GM21619 (cell line): ENCODE data around the gene MB.
"Not testable (repeated sequence)": the region's sequence is repeated elsewhere in the genome, so short reads cannot be mapped to it uniquely, and the experiment has no call there.

Experiments used
- ATAC-seq: cut with Tn5 transposase; IDR thresholded peaks from one replicate; pipeline ENCODE4 v1.9.1; 2021; ENCODE audit not compliant: unreplicated experiment

The MB gene

GRCh38 chr22:35638001-35638400 is 20.9 kb upstream of the MB start:
- no peak for ATAC-seq

DNA sequence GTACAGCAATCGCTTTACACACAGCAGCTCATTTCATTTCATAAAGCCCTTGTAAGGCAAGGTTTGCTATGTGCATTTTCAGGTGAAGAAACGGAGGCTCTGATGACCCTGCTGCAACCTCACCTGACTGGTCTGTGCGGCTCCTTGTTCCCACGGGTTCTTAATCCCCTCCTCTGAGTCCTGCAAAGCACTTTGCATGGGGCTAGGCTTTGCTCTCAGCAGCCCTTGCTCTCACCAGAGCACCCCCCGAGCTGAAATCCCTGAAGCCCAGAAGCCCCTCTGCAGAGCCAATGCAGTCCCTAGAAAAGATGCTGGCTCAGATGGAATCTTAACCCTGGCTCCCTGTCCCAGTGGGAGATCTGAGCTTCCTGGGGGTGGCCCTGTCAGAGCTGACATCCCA is 20.1 kb upstream of the MB start:
- ATAC-seq, result no peak

DNA sequence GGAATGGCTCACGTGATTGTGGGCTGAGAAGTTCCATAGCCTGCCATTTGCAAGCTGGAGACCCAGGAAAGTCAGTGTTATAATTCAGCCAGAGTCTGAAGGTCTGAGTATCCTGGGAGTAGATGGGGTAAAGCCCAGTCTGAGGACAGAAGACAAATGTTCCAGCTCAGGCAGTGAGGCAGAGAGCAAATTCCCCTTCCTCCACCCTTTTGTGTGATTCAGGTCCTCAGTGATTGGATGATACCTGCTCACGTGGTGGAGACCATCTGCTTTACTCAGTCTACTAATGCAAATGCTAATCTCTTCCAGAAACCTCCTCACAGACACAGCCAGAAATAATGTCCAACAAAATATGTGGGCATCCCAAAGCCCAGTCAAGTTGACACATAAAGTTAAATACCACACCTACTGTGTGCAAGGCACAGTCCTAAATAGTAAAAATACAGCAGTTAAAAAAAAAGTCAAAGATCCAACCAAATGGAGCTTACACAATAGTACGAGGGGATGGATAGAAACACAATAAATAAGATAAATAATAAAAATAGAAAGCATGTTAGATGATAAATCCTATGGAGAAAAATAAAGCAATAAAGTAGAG is 17.9 kb upstream of the MB start:
- ATAC-seq, result no peak

DNA sequence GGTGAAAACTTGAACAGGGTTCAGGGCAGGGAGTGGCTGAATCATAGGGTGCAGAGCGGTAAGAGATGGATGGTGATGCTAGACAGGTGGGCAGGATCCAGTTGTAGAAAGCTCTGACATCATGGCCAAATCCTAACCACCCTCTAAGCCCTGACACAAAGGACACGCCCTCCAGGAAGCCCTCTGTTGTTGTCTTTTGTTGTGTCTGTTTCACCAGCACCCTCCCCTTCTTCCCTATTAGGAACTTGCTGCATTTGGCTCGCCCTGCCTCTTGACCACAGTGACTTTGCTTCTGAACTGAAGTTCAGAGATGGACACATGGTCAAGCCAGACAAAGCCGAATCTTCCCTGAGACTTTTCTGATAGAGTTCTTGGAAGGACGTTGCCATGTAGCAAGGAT is 16.9 kb upstream of the MB start:
- ATAC-seq, result no peak

- no peak for ATAC-seq
Observed at GRCh38 chr22:35633520-35633919, 16.4 kb upstream of the MB start.

DNA sequence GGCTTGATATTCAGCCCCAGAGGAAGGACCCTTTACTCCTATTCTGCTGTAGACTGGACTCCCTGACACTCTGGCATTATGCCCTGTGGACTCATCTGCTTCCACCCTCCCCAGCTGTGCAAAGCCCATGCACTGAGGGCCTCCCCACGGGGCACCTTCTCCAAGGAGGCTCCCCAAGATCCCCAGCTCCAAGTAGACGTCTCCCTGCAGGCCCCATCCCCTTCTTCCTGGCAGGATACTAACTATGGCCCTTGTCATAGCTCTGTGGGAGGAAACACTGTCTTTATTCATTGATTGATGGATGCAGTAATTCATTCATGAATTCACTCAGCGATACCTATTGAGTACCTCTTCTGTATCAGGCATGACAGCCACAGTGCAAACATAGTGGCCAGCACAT is 15.8 kb upstream of the MB start:
- no peak for ATAC-seq

GRCh38 chr22:35631597-35631996 is 14.5 kb upstream of the MB start:
- no peak for ATAC-seq

GRCh38 chr22:35630891-35631290 is 13.8 kb upstream of the MB start:
- ATAC-seq, result no peak

- ATAC-seq, result no peak
Observed at GRCh38 chr22:35630387-35630793, 13.3 kb upstream of the MB start.

DNA sequence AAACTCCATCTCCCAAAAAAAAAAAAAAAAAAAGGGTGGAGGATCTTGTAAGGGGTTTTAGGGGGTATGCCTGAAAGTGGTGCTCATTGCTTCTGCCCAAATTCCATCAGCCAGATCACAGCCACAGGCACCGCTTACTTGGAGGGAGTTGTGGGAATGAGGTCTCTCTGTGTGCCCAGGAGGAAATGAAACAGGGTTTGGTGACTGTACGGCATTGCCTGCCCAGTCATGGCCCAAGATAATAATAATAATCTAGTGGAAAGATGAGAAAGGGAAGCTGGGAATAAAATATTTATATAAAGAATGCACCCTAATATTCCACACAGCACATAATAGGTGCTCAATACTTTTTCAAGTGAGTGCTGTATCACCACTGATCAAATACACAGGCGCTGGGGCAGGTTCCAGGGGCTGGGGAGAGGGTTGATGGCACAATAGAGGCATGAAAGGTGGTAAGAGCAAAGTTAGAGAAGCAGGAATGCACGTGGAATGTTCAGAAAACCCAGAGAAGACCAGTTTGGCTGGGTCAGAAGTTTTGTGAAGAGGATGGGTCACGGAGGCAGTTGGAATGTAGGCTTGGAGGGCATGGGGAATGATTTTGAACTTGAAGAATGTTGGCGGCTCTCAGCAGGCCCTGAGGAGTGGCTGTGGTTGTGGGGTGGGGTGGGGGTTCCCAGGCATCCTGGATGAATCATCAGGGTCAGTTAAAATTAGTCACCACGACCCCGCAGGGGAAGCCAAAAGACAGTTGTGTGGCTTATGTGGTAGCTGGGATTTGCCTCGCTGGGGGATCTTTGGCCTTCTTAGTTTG is 12.5 kb upstream of the MB start:
- no peak for ATAC-seq

DNA sequence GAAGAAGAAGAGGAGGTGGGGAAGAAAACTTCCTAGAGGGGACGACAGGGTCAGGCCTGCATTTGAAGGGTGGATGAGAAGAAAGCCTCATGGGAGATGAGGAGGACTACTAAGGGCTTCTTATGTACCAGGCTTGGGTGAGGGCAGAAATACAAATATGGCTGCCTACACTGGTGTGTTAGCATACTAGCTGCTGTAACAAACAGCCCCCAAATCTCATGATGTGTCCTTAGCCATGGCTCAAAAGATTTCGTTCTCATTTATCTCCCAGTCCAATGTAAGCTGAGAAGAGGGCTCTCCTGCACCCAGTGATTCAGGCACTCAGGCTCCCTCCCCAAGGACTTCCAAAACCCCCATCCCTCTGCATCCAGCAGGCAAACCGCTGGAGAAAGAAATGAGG is 11.6 kb upstream of the MB start:
- ATAC-seq, result no peak

- ATAC-seq, result no peak
Observed at GRCh38 chr22:35627267-35628041, 10.3 kb upstream of the MB start.

DNA sequence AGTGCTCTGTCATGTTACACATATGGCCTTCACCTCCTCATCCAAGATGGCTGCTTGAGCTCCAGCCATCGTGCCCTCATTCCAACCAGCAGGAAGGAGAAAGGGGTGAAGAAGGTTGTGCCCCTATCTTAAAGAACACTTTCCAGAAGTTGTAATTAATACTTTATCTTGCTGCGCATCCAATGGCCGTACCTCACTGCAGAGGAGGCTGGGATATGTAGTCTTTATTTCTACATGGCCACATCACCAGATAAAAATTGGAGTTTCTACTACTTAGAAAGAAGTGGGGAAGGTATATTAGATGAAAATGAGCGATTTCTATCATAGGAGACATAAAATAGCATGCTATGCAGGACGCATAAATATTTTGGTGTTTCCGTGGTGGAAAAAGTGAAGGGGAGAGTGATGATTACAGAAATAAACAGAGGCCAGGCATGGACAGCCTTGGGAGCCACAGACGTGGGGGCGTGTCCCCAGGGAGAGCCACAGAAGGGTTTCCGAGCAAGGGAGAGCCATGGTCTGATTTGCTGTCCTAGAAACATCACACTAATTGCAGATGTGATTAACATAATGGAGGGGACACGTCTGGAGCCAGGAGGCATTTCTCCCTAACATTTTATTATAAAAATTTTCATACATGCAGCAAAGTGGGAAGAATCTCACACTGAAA is 8.8 kb upstream of the MB start:
- no peak for ATAC-seq

GRCh38 chr22:35624547-35624946 is 7.4 kb upstream of the MB start:
- ATAC-seq, result no peak

DNA sequence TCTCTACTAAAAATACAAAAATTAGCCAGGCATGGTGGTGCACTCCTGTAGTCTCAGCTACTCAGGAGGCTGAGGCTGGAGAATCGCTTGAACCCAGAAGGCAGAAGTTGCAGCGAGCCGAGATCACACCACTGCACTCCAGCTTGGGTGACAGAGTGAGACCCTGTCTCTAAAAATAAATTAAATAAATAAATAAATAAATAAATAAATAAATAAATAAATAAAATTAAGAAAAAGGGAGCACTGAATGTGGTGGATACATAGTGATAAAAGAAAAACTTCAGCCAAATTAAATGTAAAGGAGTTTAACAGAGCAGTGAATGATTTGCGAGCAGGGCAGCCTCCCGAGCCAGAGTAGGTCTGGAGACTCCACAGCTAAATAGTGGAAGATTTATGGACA is 6.8 kb upstream of the MB start:
- not testable (repeated sequence) for ATAC-seq

- ATAC-seq, result no peak
Observed at GRCh38 chr22:35622191-35622913, 5.2 kb upstream of the MB start.

DNA sequence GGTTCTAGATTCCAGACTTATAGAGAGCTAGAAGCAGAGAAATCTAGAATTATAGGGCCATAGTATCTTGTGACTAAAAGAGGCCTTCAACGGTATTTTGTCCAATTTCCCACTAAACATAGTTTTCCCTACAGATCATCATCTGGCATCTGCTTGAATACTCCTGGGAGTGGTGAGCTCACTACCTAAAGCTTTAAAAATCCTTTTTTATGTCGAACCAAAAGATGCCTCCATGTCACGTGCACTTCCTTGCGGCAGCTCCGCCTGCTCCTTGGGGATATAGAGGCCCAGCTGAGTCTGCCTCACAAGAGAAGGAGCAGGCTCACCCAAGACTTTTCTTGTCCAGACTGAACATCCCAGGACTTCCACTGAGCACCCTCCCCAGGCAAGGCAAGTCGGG is 4.3 kb upstream of the MB start:
- no peak for ATAC-seq

- ATAC-seq, result no peak
Observed at GRCh38 chr22:35620624-35621251, 3.6 kb upstream of the MB start.

DNA sequence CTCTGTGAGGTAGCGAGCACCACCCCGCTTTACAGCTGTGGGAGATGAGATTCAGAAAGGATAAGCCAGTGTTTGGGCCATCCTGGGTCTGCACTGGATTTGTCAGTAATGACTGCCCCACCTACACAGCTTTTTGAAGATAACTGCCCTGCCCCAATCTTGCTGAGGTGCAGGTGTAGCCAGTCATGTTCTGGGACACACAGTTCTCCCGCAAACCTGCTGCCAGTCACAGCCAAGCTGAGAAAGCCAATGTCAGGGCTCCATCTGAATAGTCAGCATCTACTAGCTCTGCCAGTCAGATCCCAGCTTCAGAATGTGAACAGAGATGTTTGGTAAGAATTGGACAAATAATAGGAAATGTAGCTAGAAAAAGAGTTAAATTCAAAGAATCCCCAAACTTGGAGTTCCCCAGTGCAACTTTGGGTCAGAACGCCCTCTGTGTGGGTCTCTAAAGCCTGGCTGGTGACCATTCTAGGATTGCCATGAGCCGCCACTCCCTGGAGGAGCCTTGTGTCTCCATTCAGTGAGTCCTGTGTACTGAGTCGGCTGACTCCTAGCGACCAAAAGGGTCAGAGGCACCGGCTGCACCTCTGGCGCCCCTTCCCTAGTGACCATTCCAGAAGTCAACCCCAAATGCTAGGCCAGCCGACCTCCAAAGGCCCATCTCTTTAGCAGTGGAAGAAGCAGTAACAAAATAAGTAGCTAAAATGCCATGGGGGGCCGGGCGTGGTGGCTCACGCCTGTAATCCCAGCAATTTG is 2.4 kb upstream of the MB start:
- ATAC-seq, result no peak
